GM10847 (cell line): ENCODE measurements around the gene TRAF1.

Experiments used
- POLR2A ChIP-seq: IDR thresholded peaks from 2 replicates; pipeline ENCODE4 v1.6.1; 2011; ENCODE audit not compliant: insufficient read length; ENCODE audit errors: extremely low read depth

Gene TRAF1

GRCh38 chr9:120892748-120893610 lies 33.6 kb downstream of the TRAF1 start:
- TF ChIP-seq POLR2A: no peak

- TF ChIP-seq POLR2A: no peak
These were observed 34.5 kb downstream of the TRAF1 start for GRCh38 chr9:120891884-120892747.

- no peak for TF ChIP-seq POLR2A
These were observed 35.2 kb downstream of the TRAF1 start for GRCh38 chr9:120891245-120891883.

GRCh38 chr9:120890320-120891244 lies 36.0 kb downstream of the TRAF1 start:
- no peak for TF ChIP-seq POLR2A

GRCh38 chr9:120889606-120890271 lies 36.9 kb downstream of the TRAF1 start:
- no peak for TF ChIP-seq POLR2A

GRCh38 chr9:120888626-120889025 lies 38.0 kb downstream of the TRAF1 start:
- TF ChIP-seq POLR2A: no peak

GRCh38 chr9:120886490-120886967 lies 40.1 kb downstream of the TRAF1 start:
- TF ChIP-seq POLR2A: no peak

GRCh38 chr9:120885958-120886357 lies 40.6 kb downstream of the TRAF1 start:
- TF ChIP-seq POLR2A: no peak

- TF ChIP-seq POLR2A: no peak
These were observed 41.1 kb downstream of the TRAF1 start for GRCh38 chr9:120885457-120885856.

- no peak for TF ChIP-seq POLR2A
These were observed 43.0 kb downstream of the TRAF1 start for GRCh38 chr9:120883608-120883996.

GRCh38 chr9:120882935-120883607 lies 43.5 kb downstream of the TRAF1 start:
- no peak for TF ChIP-seq POLR2A

- no peak for TF ChIP-seq POLR2A
These were observed 47.1 kb downstream of the TRAF1 start for GRCh38 chr9:120879446-120879845.

- no peak for TF ChIP-seq POLR2A
These were observed 48.1 kb downstream of the TRAF1 start for GRCh38 chr9:120878188-120879130.
